Frontal cortex (tissue), 4 donors: Measurements from ENCODE around the gene STK24. TPM values are rescaled to one million over a fixed set of nuclear protein-coding genes. Genes with fewer than 3 reads are reported as not detected.

Experiments used
- DNase-seq, 2 donors: peaks; one replicate each; pipeline ENCODE4 v3.0.0; 2012; ENCODE audit warnings: low spot score in 2 of 2
- FAIRE-seq: peaks from 2 replicates; lab custom pipeline; 2012; peaks lifted over from hg19 to GRCh38; lab: Jason Lieb, UNC
- total RNA-seq: library from RNA; depleted of rRNA; stranded (reverse); fragments of >200 nt; gene quantifications from one replicate; pipeline ENCODE4 v1.2.3, GENCODE V29; 2014
- donor health status: control.
- donor health status: control.
- donor health status: control.

The STK24 gene
- total RNA-seq, 1 donor from 2014 or later = 26.1 TPM

- FAIRE-seq (no peak), DNase-seq (no peak)
These were observed 40.2 kb downstream of the STK24 start for GRCh38 chr13:98536729-98537128.

GRCh38 chr13:98535501-98536354 is 41.2 kb downstream of the STK24 start:
- no peak for FAIRE-seq
- no peak for DNase-seq

- DNase-seq = no peak
- FAIRE-seq = no peak
These were observed 42.1 kb downstream of the STK24 start for GRCh38 chr13:98534821-98535220.

- FAIRE-seq (no peak), DNase-seq (no peak)
These were observed 43.0 kb downstream of the STK24 start for GRCh38 chr13:98533912-98534311.

DNA sequence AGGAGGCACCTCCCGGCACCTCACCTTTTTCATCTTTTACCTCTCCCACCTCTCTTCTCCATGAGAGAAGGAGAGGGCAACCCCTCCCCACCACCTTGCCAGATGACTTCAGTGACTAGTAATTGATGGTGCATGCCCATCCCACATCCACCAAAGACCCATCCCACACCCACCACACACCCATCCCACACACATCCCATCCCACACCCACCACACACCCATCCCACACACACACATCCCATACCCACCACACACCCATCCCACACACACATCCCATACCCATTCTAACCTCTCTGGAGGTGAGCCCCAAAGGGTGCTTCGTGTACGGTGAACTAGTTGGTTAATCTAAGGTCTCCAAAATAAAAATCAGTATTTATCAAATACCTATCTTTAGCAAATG is 44.7 kb downstream of the STK24 start:
- no peak for DNase-seq
- FAIRE-seq = no peak

DNA sequence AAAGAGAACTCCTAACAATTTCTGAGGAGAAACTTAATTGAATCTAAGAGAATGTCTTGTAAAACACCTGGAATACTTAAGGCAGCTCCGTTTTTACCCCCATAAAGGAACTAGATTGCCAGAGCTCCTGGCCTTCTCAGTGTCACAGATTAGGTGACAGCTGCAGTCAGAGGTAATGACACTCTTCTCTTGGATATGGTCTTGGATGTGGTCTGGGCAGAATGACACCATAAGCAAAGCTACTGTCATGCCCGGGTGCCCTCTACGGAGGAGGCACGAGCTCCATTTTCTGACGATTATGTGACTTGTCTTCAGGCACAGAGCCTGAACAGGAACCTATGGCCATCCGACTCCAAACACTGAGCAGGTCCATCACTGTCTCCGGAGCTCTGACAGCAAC is 46.7 kb downstream of the STK24 start:
- no peak for DNase-seq
- no peak for FAIRE-seq

DNA sequence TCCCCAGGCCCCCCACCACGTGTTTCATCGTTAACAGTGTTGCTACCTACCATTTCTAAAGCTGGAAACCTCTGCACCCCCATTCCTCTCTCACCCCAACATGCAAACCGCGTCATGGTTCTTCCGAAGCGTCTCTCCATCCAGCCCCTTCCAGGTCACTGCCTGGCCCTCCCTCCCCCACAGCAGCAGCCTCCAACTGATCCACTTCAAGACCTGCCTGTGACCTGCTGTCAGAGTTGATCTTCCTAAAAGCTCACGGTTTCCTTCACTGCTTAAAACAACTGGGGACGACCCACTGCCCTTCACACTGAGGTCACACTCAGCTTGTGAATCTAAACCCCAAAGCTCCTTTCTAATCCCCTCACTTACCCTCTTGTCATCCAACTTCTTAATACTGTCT is 47.7 kb downstream of the STK24 start:
- DNase-seq (no peak), FAIRE-seq (no peak)

DNA sequence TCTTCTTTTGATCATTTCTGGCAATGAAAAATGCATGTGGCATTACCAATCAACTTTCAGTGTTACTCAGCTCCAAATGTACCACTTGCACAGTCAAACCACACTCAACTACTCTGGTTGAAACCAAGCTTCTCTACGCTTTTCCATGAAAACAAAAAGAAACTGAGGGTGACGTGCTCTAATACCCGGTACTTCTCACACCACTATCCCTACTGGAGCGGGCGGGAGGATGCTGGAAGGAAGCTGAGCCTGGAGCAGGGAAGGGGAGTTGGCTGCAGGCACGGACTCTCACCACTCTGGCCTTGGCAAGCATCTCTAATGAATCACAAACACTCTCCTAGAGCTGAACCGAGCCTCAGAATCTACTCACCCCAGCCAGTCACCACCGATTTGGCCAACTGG is 48.2 kb downstream of the STK24 start:
- DNase-seq = no peak
- no peak for FAIRE-seq

DNA sequence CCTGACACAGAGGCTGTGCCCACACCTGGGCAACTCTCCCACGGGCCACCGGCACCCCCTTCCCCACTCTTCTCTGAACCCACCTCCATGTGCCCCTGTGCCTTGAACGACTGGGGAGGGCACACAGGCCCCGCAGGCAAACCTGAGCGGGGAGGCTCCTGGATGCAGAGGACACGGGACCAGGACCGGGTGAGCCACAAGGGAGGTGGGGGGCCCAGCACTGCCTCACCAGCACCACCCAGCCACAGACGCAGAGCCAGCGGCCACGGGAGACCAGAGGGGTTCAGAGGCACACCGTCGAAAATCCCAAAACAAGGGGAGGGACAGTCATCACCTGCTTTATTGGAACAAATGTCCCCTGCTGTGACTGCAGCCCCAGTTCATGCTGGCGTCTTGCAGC is 49.4 kb downstream of the STK24 start:
- no peak for FAIRE-seq
- no peak for DNase-seq

DNA sequence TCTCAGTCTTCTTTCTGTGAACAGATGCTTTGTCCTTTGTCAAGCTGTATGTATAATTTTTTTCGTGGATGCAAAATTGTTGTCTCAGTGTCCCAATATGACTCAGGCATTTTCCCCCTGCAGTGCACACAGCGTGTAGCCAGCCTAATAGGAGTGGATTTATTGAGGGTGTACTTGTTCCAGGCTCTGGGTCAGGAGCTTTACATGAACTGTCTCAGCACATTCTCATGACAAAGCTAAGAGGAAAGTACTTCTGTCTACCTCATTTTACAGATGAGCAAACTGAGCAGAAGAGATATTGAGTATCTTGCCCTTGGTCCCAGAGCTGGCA is 50.8 kb downstream of the STK24 start:
- no peak for DNase-seq
- no peak for FAIRE-seq

GRCh38 chr13:98525456-98526181 is 51.3 kb downstream of the STK24 start:
- DNase-seq = no peak

DNA sequence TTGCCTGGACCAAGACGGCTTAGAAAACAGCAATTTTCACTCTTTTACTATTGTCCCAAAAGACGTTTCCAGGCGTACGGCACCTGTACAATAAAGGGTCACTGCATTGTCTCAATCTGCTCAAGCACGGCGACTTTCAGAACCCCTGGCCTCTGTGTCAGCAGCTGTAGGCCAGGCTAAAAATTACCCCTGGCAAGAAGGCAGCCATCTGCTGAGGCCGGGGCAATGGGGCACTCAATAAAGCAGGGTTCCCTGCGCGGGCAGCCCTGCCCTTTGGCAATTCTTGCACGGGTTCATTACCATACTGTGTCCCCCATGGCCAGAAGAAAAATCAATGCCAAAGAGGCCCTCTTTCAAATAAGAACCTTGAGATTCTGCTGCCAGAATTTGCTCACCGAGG is 52.1 kb downstream of the STK24 start:
- DNase-seq (no peak), FAIRE-seq (no peak)

More at GRCh38 chr13:98525456-98526181, 51.3 kb downstream of the STK24 start:
- FAIRE-seq = no peak

DNA sequence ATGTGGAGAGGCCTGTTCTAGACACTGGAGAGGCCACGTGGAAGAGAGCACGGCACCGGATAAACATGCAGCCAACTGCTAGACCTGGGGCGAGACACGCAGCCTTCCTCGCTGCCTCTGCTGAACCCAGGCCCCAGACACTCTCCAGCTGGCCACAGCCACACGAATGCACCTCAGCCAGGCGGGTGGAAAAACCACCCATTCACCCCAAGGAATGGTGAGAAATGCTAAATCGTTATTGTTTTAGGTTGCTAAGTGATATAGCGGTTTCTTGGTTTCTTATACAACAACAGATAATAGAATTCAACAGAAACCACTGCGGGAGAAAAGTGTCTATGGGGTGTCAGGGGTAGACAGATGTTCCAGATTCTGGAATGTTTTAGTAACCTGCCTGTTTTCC is 52.5 kb downstream of the STK24 start:
- FAIRE-seq (no peak), DNase-seq (no peak)

DNA sequence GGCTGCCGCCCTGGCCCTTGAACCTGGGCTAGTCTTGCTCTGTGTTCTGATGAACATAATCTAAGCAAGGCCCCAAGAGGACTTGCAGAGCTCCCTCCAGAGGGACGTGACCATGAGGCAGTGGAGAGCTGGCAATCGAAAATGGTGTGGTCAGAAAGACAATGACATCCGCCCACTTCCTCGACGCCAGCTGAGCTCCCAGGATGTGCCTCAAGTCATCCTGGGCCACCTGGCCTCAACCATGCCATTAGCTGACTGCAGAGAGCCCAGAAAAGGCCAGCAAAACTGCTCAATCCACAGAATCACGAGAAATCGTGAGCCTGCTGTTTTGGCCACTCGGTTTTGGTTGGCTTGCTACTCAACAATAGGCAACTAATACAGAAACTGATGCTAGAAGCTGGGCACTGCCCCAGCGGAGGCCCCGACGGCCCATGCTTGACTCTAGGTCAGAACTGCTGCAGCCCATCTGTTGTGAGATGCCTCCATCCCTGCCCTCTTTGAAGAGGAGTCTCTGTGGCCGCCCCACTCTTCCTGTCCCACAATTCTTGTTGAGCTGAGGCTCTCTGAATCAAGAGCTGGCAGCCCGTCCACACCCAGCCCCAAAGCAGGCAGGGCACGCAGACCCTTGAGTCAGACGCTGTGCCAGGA is 53.3 kb downstream of the STK24 start:
- DNase-seq (no peak), FAIRE-seq (no peak)

- FAIRE-seq = no peak
- DNase-seq = no peak
These were observed 54.5 kb downstream of the STK24 start for GRCh38 chr13:98522371-98522770.

GRCh38 chr13:98521461-98522247 is 55.3 kb downstream of the STK24 start:
- DNase-seq (no peak), FAIRE-seq (no peak)

GRCh38 chr13:98520674-98521449 is 56.0 kb downstream of the STK24 start:
- FAIRE-seq (no peak), DNase-seq (no peak)

DNA sequence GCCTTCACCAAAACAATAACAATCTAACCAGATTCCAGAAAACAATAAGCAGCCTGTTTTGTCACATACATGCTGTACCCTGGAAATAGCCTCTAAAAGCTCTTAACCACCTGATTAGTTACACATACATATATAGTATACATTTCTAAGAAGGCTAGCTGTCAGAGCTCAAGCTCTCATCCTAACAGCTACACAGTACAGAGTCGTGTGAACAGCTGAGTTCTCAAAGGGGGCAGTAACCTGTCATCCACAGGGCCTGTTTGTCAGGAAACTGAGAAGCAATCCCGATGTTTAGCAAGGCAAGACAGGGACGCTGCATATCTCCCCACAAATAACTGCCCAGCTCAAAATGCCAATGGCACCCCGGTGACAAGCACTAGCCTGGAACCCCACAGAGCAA is 56.9 kb downstream of the STK24 start:
- no peak for DNase-seq
- FAIRE-seq = no peak

GRCh38 chr13:98517576-98518310 is 59.2 kb downstream of the STK24 start:
- FAIRE-seq (no peak), DNase-seq (no peak)
